Cardiac fibroblast (primary cell): ENCODE results near the gene TTF1.

Source experiments
- DNase-seq, 2 donors: peaks; one replicate each; pipeline versions ENCODE4 v3.0.0 to v3.0.0-alpha.2; 2010; ENCODE audit warnings: low read depth in 2 of 2
- H3K4me3 ChIP-seq, 2 donors: replicated peaks in 1 of 2; 1 replicate in 1 of 2; 2 replicates in 1 of 2; pipeline ENCODE4 v1.5.1; 2011; ENCODE audit warnings: low read depth in 2 of 2, low read length in 2 of 2, mild to moderate bottlenecking in 2 of 2, moderate library complexity in 1 of 2
- TF ChIP-seq, protein P1 (sequence below): IDR thresholded peaks from one replicate; pipeline ENCODE4 v1.5.1; 2011; ENCODE audit warnings: low read depth, mild to moderate bottlenecking, low read length, inconsistent platforms

TTF1 gene, protein sequence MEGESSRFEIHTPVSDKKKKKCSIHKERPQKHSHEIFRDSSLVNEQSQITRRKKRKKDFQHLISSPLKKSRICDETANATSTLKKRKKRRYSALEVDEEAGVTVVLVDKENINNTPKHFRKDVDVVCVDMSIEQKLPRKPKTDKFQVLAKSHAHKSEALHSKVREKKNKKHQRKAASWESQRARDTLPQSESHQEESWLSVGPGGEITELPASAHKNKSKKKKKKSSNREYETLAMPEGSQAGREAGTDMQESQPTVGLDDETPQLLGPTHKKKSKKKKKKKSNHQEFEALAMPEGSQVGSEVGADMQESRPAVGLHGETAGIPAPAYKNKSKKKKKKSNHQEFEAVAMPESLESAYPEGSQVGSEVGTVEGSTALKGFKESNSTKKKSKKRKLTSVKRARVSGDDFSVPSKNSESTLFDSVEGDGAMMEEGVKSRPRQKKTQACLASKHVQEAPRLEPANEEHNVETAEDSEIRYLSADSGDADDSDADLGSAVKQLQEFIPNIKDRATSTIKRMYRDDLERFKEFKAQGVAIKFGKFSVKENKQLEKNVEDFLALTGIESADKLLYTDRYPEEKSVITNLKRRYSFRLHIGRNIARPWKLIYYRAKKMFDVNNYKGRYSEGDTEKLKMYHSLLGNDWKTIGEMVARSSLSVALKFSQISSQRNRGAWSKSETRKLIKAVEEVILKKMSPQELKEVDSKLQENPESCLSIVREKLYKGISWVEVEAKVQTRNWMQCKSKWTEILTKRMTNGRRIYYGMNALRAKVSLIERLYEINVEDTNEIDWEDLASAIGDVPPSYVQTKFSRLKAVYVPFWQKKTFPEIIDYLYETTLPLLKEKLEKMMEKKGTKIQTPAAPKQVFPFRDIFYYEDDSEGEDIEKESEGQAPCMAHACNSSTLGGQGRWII

DNA sequence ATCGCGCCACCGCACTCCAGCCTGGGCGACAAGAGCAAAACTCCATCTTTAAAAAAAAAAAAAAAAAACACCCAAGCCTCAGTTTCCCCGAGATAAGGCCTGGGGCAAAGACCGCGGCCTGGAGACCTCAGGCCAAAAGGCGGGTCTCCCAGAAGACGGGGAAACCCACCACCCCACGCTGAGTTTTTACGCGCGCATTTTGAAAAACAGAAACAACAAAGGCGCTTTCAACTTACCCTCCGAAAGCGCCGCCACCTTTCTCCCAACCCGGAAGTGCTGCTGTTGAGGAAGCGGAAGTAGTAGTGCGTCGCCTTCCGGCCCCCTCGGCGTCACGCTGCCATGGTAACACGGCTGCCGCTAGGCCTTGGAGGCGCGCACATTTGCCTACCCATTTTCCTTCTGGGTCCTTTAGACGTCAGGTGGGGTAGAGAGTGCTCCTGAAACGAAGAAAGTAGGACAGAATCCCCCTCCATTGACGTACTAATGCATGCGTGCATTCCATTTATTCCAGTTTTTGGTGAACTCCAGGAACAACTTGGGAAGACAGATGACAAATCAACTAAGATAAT is at the start of gene TTF1:
Gene TTF1, minus strand, starts transcription at position 287 of the 569 bp plus-strand sequence. CDS start 4,019 bp downstream, outside the sequence.
- TF ChIP-seq, protein P1, sequence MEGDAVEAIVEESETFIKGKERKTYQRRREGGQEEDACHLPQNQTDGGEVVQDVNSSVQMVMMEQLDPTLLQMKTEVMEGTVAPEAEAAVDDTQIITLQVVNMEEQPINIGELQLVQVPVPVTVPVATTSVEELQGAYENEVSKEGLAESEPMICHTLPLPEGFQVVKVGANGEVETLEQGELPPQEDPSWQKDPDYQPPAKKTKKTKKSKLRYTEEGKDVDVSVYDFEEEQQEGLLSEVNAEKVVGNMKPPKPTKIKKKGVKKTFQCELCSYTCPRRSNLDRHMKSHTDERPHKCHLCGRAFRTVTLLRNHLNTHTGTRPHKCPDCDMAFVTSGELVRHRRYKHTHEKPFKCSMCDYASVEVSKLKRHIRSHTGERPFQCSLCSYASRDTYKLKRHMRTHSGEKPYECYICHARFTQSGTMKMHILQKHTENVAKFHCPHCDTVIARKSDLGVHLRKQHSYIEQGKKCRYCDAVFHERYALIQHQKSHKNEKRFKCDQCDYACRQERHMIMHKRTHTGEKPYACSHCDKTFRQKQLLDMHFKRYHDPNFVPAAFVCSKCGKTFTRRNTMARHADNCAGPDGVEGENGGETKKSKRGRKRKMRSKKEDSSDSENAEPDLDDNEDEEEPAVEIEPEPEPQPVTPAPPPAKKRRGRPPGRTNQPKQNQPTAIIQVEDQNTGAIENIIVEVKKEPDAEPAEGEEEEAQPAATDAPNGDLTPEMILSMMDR: no peak
- DNase-seq: peak; percentile 92 to 93
- peak within 1 kb of the TSS; percentile 75 to 79 for H3K4me3 ChIP-seq

DNA sequence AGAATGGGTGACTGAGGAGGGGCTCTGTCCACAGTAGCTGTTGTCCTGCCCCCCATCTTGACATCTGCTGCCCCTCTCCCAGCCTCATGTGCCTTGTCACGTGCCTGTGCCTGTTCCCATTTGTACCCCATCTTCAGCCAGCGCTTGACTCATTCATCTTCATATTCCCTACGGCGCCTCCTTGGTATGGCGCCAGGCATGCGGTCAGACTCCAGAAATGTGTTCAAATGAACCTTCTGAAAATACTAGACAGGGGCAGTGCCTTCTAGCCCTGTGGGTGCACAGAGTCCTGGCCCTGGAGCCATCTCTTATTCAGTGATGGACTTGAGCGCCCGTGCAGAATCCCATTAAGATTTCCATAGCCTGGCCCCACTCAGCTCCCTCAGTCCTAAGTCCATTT is 49.6 kb upstream of the TTF1 start:
- TF ChIP-seq, protein P1: no peak
- no peak for DNase-seq
- H3K4me3 ChIP-seq: no peak overlapping the region

DNA sequence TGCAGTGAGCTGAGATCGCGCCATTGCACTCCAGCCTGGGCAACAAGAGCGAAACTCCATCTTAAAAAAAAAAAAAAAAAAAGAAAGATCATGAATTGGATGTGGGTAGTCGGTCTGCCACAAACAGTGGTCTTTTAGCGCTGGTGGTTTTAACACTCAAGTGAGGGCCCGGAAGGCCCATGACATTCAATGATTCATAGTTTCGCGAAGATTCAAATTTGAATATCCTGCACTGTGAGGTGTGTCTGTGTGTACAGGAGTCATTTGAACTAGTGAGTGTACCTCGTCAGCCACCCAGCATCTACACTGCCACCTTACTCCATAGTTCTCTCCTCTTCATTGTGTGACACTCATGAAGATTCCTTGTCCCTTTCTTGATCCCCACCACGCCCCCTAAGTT is 44.6 kb upstream of the TTF1 start:
- H3K4me3 ChIP-seq: no peak overlapping the region
- no peak for DNase-seq
- TF ChIP-seq, protein P1: no peak

DNA sequence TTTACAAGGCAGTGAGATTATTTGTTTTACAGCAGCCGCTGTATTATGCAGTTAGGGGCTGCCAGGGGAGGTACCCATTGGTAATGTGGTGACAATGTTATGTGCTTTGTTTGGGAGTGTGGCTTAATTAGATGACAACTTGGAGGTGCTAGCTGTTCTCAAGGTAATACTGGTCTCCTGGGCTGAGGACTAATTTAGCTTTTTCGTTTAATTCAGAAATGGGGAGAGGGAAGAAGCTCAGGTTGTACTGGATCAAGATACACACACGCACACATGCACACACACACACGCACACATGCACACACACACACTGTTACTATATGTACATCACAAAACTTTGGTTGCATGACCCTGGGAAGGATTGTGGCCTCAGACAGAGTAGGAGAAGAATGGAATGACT is 41.3 kb upstream of the TTF1 start:
- no peak for DNase-seq
- TF ChIP-seq, protein P1: no peak
- no peak overlapping the region for H3K4me3 ChIP-seq

DNA sequence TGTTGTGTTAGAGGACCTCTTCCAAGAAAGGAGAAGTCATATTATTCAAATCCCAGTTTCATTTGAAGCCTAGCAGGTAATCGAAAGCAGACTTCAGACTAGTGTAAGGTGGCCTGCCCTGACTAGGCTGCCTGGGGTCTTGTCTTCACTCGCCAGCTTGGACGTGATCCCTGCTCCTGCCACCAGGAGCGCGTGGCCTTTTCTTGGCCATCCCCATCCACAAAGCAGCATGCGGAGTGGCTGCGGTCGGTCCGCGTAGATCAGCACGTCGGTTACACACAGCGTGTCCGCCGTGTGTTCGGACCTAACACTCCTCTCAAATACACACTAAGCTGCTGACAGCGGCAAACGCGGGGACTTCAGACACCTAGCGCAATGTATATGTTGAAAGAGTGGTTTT is 40.7 kb upstream of the TTF1 start:
- DNase-seq: no peak
- no peak overlapping the region for H3K4me3 ChIP-seq
- TF ChIP-seq, protein P1: peak; percentile 34

DNA sequence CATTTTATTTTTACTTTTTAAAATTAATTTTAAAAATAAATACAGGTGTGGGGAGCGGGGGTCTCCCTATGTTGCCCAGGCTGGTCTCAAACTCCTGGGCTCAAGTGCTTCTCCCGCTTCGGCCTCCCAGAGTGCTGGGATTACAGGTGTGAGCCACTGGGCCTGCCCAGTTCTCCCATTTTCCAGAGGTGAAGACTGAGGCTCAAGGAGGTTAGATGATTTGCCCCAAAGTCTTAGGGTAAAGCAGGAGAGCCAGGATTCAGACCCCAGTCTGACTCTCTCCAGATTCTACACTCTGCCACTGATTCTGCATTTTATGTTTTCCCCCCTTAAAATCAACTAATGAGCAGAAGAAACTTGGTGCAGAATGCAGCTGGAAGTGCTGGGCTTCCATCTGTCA is 40.2 kb upstream of the TTF1 start:
- TF ChIP-seq, protein P1: no peak
- DNase-seq: no peak
- H3K4me3 ChIP-seq: no peak overlapping the region
